NCI-H1105 treated with DMSO at 0.1 percent for 48 hours (cell line): ENCODE measurements around the gene HACD2.

ENCODE experiments used
- DNase-seq: peaks from one replicate; lab custom pipeline; 2025; lab: John Stamatoyannopoulos, UW

The HACD2 gene

DNA sequence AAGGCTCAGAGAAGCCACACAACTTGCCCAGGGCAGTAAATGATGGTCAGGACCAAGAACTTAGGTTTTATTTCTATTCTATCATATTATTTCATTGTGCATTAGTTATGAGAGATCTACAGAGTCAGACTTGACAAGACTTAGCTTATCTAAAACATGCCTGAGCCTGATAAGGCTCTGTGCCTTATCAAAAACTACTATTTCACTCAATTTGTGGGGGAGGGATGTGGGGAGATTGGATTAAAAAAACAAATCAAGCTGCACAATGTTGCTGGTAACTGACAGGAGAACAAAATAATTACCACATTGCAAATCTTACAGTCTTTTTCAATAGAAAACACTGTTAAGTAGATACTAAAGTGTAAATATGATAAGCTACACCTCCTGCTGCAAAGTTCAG lies 16.0 kb downstream of the HACD2 start:
- no peak for DNase-seq

GRCh38 chr3:123568034-123568433 lies 16.8 kb downstream of the HACD2 start:
- no peak for DNase-seq

DNA sequence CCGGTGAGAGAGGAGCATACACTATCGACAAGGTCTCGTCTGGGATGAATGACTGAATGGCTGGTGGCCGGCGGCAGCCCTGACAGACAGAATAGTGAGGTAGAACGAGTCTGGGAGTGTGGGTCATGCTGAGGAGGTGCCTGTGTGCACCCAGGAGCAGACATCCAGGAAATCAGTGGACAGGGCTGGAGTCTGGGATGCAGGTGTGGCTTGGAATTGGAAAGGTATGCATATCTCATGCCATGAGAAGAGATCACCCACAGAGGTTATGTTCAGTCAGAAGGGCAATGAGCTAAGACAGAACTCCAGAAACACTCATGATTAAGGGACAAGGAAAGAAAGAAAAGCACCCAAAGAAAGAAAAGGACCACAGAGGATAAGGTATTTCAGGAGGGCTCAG lies 20.8 kb downstream of the HACD2 start:
- DNase-seq, result no peak

DNA sequence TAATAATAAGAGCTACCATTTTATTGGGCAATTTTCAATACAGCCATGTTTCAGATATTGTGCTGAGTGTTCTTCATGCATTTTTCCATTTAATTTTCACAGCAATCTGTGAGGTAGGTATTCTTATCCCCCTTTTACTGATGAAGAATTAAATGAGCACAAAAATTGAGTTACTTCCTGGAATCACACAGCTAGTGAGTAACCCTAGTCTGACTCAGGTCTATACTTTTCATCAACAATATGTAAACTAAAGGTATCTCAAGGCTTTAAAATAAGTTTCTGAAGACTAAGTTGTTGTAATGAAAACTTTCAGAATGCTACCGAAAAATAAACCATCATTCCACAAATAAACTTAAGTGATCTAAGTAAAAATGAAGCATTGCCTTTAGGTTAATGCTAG lies 22.3 kb downstream of the HACD2 start:
- no peak for DNase-seq

DNA sequence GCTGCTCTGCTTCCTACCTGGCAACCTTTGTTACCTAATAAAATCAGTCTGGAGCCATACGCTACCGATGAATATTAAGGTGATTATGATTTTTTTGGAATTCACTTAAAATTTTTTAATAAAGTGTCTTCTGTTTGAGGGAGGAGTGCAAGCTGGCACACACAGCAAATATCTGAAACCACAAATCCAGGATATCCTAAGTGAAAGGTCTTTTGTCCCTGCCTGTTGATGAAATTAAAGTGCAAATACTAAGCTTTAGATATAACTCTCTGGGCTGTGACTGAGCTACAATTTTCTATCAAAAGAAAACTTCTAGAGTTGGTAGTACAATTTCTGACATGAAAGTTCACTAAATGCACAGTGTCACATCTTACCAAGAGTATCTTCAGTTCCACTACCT lies 23.7 kb downstream of the HACD2 start:
- no peak for DNase-seq

DNA sequence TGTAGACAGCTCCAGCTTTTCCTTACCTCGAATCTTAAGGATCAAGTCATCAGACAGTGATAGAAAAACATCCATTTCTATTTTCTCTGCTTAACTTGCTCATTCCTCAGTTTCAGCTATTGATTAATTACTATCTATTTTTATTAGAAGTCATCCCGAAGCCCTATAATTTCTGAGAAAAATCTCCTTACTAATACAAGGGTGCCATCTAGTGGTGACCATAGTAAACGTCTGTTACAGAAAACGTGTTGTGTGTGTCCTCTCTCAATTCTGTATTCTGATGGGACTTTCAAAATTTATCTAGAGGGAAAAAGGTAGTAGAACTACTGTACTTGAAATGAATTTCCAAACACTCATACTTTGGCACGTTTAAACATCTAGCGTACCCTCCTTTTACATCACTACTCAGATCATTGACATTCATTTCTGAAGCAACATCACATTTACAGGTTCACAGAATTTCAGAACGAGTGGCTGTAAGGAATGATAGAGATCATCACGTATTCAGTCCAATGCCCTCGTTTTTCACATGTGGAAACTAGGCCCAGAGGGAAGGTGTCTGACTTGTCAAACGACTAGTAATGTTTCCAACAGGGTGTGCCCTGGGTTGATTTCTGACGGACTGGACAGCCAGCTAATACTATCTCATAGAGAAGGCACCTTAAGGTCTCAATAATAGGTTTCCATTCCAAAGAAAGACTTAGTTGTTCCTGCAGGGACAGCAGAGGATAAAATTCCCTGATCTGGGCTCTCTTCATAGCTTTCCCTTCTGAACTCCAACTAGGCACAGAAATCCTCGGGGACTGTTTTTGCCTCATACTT lies 25.6 kb downstream of the HACD2 start:
- peak; percentile 76 for DNase-seq

DNA sequence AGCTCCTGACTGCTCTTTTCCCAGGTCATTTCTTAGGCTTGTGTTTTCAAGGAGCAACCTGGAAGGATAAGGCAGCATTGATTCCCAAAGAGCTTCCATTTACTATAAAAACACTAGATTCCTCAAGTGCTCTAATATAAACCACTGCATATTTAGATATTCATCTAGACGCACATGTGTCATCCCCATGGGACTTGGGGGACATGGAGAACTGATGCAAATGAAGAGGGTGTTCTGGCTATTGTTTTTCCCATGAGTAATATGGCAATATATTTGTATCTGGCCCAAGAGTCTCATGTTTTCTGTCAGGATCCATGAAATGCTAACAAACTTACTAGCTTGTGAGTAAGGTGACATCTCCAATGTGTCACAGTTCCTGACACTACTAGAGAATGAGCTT lies 31.3 kb downstream of the HACD2 start:
- DNase-seq, result no peak

DNA sequence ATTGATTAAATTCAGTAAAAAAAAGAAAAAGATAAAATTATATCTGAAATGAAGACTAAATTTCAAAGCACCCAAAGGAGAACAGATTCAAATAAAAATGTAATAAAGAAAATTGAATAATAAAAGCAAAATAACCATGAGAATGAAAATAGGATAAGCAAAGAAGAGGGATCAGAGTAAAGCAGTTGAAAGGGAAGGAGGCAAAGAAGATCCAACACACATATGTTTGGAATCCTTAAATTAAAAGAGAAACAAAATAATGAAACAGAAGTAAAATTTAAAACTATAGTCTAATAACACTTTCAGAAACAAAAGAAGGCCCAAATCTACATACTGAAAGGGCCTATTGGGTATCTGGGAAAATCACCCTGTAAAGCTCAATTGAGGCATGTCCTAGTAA lies 32.1 kb downstream of the HACD2 start:
- DNase-seq, result no peak

GRCh38 chr3:123552095-123552714 lies 32.6 kb downstream of the HACD2 start:
- peak; percentile 28 for DNase-seq

- no peak for DNase-seq
Measured at GRCh38 chr3:123547881-123548519, 36.9 kb downstream of the HACD2 start.

DNA sequence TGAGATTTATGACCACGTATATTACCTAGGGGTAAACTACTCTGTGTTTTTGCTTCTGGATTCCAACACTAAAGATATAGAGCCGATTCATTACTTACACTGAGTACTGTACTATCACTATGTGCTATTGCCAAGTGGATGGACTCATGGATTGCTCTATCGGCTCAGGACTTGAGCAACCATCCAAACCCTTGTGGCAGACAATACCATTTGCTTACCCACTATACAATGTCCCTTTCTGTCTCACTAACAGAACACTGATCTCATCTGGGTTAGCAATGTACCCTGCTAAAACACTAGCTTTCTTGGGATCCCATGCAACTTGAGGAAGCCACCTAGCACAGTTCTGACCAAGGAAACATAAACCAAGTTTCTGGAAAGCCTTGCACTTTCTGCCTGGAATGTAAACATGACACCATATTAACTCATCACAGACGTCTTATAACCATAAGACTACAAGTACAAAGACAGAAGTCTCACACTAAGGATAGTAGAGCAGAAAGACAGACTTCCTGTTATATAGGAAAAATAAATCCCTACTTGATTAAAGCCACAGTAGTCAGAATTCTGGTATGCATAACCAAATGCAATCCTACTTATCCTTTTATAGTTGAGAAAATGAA lies 38.6 kb downstream of the HACD2 start:
- DNase-seq, result no peak

DNA sequence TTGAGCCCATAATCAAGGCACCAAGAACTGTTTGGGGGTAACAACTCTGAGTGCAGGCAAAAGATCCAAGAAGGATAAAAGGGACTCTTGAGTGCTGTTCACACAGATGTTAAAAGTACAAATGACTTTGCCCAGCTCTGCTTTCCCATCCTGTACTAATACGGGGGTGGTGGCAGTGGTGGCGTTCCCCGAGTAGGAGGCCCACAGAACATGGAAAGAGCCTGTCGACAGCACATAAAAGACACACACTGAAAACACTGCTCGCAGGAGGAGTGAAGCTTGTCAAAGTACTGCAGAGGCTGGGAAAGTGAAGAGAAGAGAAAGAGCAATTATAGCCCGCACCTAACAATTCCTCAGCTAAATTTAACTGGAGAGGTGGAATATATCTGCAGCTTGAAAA lies 40.9 kb downstream of the HACD2 start:
- DNase-seq, result no peak

- DNase-seq, result no peak
Measured at GRCh38 chr3:123540285-123540684, 44.6 kb downstream of the HACD2 start.

GRCh38 chr3:123536153-123536895 lies 48.5 kb downstream of the HACD2 start:
- DNase-seq, result no peak

DNA sequence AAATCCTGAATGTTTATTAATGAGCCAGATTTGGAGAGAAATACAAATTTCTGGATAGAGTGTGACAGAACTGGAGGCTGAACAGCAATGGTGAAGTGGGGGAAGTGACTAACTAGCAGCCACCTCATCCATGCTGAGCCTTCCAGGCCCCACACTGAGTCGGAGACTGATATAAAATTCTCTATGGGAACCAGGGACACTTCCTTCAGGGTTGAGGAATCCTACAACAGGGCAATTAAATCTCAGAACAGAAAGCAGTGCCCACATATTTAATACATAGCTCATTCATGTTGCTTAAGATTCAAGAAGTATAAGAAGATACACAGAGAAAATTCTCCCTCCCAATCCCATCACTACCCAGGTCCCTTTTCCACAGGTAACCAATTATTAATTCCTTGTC lies 49.3 kb downstream of the HACD2 start:
- DNase-seq, result no peak

DNA sequence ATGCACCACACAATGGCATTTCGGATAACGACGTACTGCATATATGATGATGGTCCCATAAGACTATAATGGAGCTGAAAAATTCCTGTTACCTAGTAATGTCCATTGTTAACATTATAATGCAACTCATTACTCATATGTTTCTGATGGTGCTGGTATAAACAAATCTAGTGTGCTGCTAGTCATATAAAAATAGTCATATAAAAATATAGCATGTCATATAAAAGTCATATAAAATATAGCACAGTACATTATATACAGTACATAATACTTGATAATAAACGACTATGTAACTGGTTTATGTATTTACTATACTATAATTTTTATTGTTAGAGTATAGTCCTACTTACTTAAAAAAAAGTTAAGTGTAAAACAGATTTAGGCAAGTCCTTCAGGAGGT lies 50.6 kb downstream of the HACD2 start:
- DNase-seq, result no peak

GRCh38 chr3:123533554-123534159 lies 51.2 kb downstream of the HACD2 start:
- DNase-seq, result no peak

DNA sequence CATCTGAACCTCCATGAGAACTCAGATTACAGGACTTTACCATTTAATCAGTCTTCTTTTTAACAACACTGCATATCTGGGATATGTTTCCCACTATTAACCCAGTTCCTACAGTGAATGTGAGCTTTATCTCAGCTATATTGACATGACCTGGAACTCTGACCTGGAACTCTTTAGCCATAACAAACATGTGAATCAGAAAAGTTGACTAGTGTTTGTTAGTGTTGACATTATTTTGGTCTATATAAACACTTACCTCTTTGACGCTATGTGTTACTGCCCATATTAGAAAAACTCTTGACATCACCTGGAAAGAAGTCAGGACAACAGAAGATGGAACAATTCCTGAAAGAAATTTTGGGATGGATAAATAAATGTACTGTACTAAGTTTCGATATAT lies 56.7 kb downstream of the HACD2 start:
- DNase-seq, result no peak

GRCh38 chr3:123527046-123527445 lies 57.8 kb downstream of the HACD2 start:
- DNase-seq, result no peak

DNA sequence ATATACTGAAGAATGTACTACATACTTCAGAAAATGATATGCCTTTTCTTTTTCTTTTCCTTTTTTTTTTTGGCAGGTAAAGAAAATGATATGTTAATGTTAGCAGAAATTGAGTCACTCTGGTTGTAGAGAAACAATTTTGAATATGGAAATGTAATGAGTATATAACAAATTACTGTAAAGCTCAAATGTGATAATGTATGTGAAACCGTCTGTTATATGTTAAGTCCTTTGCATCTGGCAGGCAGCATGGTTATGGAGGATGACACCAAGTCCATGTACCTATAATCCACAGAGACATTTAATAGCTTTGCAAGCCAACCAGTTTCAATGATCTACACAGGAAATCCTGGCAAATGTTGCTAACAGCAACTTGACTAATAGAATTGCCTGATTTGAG lies 58.4 kb downstream of the HACD2 start:
- no peak for DNase-seq

DNA sequence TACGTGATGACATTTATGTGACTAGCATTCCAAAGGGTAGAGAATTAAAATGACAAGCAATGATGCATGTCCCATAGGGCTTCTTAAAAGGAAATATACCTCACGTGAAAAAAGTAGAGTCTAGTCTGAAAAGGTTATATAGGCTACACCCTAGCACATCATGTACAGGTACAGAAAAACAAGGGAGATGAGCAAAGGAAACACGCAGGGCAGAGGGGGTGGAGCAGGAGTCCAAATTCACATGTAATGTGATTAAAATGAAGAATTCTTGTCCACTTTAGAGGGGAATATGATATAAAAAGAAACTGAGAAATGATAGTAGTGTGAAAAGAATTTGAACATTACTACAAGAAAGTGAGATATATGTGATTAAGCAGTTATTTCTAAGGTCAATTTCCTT lies 59.4 kb downstream of the HACD2 start:
- no peak for DNase-seq

DNA sequence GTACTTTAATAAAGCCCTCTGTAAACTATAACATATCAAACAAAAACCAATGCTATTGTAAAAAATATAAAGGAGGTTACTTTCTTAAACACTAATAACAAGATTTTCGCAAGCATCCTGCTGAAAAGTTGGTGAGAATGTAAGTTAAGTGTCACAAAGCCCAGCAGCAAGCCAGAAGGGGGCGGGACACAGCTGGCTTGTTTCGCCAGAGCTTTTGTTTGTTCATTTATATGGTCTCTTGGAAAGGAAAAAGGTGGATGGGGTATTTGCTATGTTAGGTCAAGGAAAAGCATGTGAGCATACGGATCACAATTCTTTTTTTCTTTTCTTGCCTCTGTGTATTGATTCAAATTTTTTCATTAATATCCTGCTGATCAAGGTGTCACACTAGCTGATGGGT lies 59.9 kb downstream of the HACD2 start:
- DNase-seq, result no peak
